GM10248 (cell line): ENCODE results near the gene ATM.

ENCODE experiments used
- CTCF ChIA-PET: fragments of 300-600 bp; sonication (Branson Sonifier 250); formaldehyde crosslinking; extraction: SDS; loops from one replicate; lab custom pipeline; 2021; ENCODE audit warnings: antibody characterized with exemption; lab: Yijun Ruan, JAX
- POLR2A ChIA-PET: fragments of 350-650 bp; sonication (Branson Sonifier 250); formaldehyde crosslinking; extraction: SDS; loops from one replicate; lab custom pipeline; 2020; ENCODE audit warnings: antibody characterized with exemption; lab: Yijun Ruan, JAX
- DNase-seq: peaks from one replicate; pipeline ENCODE4 v3.0.0; 2012; ENCODE audit errors: extremely low spot score
- TF ChIP-seq, protein P1 (sequence below): IDR thresholded peaks from 2 replicates; pipeline ENCODE4 v1.5.1; 2012; ENCODE audit warnings: mild to moderate bottlenecking, low read depth; ENCODE audit errors: extremely low read depth, missing control alignments, control extremely low read depth

ATM gene

DNA sequence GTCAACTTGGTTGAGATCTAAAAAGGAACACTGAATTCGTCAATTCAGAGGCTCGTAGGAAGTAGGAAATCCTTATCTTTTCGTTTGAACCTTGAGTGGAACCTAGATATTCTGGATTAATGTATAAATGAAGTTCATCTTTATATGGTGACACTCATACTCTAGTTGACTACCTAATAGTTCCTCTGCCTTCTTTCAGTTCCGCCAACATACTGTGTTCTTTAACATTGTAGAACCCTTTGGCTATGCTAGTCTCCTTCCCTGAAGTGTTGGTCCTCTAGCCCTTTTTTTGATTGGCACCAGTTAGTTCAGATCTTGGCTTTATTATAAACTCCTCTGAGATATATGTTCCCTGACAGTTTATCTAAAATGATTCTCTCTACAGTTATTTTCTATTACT is 1.5 kb downstream of the ATM start:
- DNase-seq: no peak
- TF ChIP-seq, protein P1, sequence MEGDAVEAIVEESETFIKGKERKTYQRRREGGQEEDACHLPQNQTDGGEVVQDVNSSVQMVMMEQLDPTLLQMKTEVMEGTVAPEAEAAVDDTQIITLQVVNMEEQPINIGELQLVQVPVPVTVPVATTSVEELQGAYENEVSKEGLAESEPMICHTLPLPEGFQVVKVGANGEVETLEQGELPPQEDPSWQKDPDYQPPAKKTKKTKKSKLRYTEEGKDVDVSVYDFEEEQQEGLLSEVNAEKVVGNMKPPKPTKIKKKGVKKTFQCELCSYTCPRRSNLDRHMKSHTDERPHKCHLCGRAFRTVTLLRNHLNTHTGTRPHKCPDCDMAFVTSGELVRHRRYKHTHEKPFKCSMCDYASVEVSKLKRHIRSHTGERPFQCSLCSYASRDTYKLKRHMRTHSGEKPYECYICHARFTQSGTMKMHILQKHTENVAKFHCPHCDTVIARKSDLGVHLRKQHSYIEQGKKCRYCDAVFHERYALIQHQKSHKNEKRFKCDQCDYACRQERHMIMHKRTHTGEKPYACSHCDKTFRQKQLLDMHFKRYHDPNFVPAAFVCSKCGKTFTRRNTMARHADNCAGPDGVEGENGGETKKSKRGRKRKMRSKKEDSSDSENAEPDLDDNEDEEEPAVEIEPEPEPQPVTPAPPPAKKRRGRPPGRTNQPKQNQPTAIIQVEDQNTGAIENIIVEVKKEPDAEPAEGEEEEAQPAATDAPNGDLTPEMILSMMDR: no peak
- CTCF ChIA-PET: interaction anchor here (1.6 to 2.6 kb wide), 5 partner anchors 10 to 422 kb away, joined by 3 to 10 read pairs (median 5); no protein-coding TSS in a partner anchor
- POLR2A ChIA-PET: no interaction called here

DNA sequence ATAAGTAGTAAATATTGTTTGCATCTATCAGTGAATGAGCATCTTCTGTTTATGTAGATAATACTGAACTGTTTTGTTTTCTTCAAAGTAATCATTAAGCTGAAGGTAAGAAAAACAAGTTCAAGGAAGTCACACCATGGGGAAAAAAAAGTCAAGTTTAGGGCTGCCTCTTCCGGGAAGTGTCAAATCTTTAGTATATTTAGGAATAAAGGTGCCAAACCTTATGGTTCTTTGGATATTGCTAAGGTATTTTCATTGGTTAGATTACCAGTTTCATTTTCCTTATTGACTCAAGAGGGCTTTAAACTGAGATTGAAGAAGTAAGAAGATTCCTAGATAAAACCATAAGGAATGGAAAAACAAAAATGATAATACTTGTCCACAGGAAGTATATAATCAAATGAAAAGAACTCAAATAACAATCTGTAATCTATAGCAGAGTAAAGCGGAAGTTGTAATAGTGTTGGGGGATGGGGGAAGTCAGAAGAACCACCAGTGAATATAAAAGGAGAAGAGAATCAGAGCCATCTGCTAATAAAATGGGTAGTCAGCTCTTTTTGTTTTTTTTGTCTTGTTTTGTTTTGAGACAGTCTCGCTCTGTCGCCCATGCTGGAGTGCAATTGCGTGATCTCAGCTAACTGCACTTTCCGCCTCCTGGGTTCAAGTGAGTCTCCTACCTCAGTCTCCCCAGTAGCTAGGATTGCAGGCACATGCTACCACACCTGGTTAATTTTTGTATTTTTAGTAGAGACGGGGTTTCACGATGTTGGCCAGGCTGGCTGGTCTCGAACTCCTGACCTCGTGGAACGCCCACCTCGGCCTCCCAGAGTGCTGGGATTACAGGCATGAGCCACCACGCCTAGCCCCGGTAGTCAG is 2.3 kb downstream of the ATM start:
- DNase-seq: peak; percentile 39
- POLR2A ChIA-PET: interaction anchor here (1.1 kb wide), 1 partner anchor 12 kb away, joined by 4 read pairs; no protein-coding TSS in a partner anchor
- CTCF ChIA-PET: interaction anchor here (1.0 to 2.6 kb wide), 2 partner anchors 11 to 216 kb away, joined by 3 to 10 read pairs; partner anchors contain the start of gene CUL5
- TF ChIP-seq, protein P1: no peak

DNA sequence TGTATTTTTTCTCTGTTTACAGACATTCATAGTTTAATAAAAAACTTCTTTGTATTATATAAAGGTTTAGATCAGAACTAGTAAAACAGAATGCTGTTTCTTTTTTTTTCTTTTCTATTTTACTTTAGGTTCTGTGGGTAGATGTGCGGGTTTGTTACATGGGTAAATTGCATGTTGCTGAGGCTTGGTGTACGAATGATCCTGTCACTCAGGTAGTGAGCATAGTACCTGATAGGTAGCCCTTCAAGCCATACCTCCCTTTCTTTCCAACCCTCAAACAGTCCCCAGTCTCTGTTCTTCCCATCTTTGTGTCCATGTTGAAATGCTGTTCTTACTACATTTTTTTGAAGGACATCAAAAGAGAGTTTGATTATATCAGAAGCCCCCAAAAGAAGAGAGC is 3.2 kb downstream of the ATM start:
- ChIA-PET POLR2A (interaction anchor here (1.1 to 1.2 kb wide), 2 partner anchors 10 to 11 kb away, joined by 3 to 5 read pairs; no protein-coding TSS in a partner anchor), CTCF (interaction anchor here (1.1 to 2.6 kb wide), 2 partner anchors 10 to 12 kb away, joined by 3 to 10 read pairs; no protein-coding TSS in a partner anchor)
- TF ChIP-seq, protein P1: no peak
- no peak for DNase-seq

DNA sequence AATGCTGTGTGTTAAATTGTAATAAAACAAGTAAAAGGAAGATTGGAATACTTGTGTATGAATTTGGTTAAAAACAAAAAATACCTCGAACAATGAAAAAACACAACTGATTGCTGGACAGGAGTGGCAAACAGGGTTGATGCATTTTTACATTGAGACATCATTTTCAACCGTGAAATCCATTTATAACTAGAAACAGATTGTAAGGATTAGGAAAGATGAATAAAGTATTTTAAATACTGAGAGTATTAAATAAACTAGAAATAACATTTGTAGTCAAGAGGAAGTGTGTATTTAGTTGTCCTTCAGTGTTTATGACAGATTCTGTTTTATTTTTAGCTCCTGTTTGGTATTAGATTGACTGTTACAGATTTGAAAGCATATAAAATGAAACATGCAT is 5.4 kb downstream of the ATM start:
- ChIA-PET CTCF (interaction anchor here (1.6 to 2.3 kb wide), 2 partner anchors 9 to 22 kb away, joined by 3 to 6 read pairs; no protein-coding TSS in a partner anchor), POLR2A (no interaction called here)
- no peak for DNase-seq
- TF ChIP-seq, protein P1: no peak

DNA sequence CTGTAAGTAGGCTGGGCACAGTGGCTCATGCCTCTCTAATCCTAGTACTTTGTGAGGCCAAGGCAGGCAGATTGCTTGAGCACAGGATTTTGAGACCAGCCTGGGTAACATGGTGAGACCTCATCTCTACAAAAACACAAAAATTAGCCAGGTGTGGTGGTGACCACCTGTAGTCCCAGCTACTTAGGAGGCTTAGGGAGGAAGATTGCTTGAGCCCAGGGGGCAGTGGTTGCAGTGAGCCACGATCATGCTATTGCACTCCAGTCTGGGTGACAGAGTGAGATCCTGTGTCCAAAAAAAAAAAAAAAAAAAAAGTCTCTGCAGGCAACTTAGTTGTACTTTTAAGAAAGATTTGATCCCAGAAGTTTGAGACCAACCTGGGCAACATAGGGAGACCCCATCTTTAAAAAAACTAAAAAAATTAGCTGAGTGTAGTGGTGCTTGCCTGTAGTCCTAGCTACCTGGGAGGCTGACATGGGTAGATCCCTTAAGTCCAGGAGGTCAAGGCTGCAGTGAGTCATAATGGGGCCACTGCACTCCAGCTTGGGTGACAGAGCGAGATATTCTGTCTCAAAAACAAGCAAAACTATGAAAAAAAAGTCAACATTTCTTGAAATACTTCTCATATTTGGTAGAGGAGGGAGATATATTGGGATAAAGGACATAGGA is 10.5 kb downstream of the ATM start:
- DNase-seq: no peak
- TF ChIP-seq, protein P1: no peak
- CTCF ChIA-PET: interaction anchor here (1.8 kb wide), 1 partner anchor 14 kb away, joined by 5 read pairs; no protein-coding TSS in a partner anchor
- POLR2A ChIA-PET: interaction anchor here (0.7 kb wide), 1 partner anchor 12 kb away, joined by 6 read pairs; no protein-coding TSS in a partner anchor

DNA sequence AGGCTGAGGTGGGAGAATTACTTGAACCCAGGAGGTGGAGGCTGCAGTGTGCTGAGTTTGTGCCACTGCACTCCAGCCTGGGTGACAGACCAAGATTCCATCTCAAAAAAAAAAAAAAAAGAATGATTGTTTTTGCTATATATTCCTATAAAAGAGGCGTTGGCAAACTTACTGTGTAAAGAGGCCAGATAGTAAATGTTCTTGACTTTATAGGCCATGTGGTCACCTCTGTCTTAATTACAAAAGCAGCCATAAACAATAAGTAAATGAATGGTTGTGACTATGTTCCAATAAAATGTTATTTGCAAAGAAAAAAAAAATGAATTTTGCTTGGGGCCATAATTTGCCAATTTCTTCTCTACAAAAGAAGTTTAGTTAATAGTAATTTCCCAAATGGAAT is 12.3 kb downstream of the ATM start:
- TF ChIP-seq, protein P1: no peak
- DNase-seq: no peak
- CTCF ChIA-PET: interaction anchor here (2.2 kb wide), 1 partner anchor 12 kb away, joined by 8 read pairs; the partner anchor contains the start of genes ATM and NPAT
- POLR2A ChIA-PET: interaction anchor here (0.6 to 1.2 kb wide), 2 partner anchors 9 to 10 kb away, joined by 3 to 7 read pairs; no protein-coding TSS in a partner anchor
